Left renal pelvis (tissue), 4 donors: ENCODE measurements around the gene BMP10. TPM values are rescaled to one million over a fixed set of nuclear protein-coding genes. Genes with fewer than 3 reads are reported as not detected.

Source experiments
- DNase-seq, 4 donors: peaks; one replicate each; pipeline ENCODE4 v3.0.0-alpha.2; 2013; ENCODE audit warnings: low read depth in 4 of 4, low spot score in 3 of 4
- polyA plus RNA-seq, 4 donors: library from polyadenylated mRNA; unstranded; fragments of 120-200 nt; gene quantifications; one replicate each; pipeline ENCODE4 v1.2.1, GENCODE V29; 2013; ENCODE audit not compliant: insufficient read length in 4 of 4

Gene BMP10
- polyA plus RNA-seq, 4 donors: not detected

DNA sequence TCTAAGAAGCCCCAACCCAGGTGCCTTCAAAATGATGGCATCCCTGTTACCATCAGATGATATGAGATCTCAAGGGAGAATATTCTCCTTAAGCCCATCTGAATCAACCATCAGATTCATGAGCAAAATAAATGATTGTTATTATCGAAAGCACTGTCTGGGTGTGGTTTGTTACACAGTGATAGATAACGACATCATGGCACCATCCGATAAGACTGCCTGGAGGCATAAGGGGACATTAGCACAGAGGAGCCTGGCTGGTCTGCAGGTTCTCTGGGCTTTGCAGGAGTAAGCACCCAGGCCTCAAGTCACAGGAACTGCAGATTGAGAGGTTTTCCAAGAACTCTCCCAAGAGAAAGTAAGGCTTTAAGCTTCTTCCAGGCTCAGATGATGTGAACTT is 15.6 kb downstream of the BMP10 start:
- DNase-seq: no peak

DNA sequence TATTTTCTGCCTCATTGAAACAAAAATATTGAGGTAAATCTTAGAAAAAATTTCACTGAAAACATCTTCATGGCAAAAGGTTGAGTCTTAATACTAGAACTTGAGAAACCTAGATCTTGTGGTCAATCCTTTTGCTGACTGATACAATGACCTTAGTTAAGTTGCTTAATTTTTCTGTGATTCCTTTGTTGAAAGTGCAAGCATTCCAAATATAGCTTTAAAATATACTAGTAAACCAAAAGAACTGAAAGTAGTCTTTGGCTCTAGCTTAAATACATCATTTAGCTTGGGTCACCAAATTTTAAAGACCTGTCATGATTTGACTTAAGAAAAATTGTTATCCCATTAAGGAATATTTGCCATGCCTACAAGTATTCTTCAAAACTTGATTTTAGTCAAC is 16.7 kb downstream of the BMP10 start:
- DNase-seq: no peak

DNA sequence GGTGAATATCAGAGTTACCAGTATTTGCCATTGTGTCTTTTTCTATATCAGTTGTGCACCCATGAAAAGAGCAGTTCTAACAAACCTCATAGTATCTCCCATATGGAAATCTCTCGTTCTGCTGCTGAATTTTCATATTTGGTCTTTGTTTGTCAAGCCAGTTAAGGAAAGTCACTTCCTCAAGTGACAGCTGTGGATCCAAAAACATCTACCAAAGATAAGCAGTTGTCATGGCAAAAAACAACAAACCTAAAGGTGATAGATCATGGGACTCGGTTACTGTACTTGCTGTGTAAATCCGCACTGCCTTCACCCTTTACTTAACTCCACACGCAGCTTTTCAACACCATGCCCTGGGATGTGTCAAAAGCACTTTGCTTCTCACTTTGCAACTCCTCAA is 17.3 kb downstream of the BMP10 start:
- DNase-seq: no peak

DNA sequence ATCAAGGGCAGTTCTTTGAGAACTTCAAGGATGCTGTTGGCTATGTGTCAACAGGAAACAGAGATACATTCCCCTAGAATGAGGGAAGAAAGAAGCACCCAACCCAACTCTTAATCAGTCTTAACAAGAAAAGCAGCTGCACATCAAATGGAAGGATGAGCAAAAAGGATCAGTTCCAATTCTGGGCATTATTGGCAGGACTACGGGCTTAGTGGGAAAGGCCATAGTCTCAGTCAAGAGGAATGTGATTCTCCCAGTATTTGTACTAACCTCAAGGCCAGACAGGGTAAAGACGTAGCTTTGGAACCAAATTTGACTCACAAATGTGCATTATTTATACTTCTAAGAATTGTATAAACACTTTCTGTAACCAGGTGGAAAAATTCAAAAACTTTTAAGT is 18.2 kb downstream of the BMP10 start:
- no peak for DNase-seq

DNA sequence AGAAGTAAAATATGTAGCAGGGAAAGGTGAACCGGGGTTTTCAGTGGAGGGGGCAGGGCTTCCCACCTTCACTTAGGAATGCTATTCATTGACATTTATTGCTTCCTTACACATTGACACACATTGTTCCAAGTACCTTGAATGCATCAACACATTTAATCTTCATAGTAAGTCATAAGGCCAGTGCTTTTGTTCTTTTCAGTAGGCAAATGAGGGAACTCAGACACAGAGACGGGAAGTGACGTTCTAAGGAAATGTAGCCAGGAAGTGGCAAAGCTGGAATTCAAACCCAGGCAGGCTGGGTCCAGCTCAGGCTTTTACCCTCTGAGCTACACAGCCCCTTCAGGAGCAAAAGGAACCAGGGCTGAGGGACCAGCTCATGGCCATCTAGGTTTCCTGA is 20.7 kb downstream of the BMP10 start:
- no peak for DNase-seq

DNA sequence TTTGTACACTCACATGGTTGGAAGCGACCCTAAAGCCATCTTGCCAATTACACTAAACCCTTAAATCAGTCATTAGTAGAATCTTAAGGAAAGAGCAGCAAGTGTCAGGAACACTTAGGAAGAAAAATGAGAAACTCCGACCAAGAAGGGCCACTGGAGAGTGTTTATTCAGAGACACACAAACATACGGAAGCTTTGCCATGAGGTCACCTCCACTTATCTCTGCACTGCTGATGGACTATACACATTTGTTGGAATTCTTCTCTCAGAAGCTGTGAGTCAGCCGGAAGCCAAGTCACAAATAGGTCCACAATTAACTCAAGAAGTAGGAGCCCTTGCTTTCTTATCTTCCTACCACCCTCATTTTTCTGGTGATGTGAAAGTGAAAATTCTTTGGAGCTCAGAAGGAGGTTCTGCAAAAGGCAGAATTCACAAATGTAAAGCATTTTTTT is 21.6 kb downstream of the BMP10 start:
- no peak for DNase-seq

DNA sequence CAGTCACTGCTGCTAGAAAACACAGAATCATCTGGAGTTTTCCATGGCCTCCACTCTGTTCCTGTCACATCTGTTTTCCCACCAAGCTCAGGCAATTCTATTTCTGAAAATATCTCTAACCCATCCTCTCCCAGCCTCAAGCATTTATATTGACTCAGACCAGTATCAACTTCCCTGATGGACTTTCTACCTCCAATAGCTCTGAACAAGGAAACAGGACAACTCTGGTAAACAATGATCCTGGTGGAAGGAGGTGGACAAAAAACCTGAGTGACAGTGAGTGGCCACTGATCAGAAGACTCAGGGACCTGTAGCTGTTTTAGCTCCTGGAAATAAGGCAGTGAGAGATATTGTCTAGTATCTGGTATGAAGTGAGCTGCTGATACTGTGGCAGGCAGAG is 23.4 kb downstream of the BMP10 start:
- no peak for DNase-seq

DNA sequence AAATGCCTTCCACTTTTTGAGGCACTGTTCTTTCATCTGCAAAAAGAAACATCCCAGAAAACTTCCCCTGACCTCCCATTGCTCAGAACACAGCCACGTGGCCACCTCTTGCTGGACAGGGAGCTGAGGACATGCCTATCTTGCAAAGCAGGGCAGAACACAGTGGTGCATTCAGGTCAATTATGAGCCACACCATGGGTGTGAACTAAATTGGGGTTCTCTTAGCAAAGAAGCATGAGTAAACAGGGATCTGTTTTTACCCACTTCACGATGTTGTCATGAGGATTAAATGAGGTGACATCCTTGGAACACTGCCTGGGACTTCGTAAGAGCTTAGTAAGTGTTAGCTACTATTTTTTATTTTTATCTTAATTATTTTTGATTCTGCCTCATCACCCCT is 25.1 kb downstream of the BMP10 start:
- no peak for DNase-seq

DNA sequence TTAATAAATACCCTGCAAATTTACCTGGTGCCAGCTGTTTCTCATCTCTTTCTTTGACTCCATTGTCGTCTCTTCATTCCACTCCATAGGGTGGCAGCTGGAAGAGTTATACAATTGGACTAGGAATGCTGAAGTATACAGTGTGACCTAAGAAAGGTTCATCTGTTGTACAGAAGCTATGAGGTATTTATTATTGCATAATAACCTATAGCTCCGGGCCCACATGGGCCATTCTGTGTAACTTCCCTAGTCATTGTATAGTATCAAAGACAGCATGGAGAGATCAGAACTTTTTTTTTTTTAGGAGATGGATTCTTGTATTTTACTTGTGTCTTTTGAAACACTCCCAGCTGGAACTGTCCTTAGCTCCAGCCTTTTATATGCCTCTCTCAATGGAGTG is 26.2 kb downstream of the BMP10 start:
- DNase-seq: no peak

DNA sequence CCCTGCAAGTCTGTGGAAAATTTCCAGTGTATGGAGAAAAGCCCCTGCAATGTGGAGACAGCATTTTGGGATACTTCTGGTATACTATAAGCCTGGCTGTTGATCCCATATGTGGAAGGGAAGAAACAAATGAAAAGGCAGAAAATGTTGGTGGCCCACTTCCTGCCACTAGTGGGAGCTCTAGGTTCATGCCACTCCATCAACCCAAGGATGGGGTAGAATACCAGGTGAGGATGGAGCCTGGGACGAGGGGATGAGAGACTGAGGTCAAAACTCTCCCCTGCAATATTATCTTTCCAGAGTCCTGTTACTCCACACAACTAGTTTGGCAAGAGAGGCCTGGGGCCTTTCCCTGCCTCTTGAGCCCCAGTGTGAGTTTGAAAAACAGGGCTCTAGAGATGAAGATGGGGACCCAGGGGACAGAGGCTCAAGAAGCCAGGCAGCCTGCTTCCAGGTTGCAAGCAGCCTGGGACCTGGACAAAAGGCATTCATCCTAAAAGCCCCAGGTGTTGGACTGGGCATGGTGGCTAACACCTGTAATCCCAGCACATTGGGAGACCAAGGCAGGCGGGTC is 31.9 kb downstream of the BMP10 start:
- no peak for DNase-seq

DNA sequence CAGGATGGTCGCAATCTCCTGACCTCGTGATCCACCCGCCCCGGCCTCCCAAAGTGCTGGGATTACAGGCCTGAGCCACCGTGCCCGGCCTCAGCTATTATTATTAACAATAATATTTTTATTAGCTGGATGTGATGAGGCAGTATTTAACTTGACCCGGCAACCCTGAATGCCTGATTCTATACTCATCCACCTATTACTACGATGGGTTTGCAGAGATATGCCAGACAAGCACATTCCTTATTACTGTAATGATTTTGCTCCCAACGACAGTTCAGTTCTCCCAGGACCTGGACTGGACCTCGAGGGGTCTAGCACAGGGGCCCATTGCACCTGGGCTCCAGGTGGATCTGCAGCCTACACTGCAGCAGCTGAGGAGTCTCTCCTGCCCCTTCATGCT is 32.6 kb downstream of the BMP10 start:
- no peak for DNase-seq

DNA sequence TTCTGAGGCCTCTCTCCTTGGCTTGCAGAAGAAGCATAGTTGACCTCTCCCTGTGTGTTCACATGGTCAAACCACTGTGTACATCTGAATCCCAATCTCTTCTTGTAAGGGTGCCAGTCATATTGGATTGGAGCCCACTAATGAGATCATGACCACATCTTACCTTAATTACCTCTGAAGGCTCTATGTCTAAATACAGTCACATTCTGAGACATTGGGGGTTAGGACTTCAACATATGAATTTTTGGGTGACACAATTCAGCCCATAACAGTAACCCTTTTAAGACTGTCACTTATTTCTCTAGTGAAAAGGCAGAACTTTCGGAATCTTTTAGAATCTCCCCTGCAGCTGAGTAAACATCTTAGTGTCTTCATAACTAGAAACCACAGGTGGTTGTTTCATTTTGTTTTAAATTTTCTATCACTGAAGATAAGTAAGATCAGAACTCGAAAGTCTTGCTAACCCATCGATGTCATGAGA is 33.3 kb downstream of the BMP10 start:
- no peak for DNase-seq

DNA sequence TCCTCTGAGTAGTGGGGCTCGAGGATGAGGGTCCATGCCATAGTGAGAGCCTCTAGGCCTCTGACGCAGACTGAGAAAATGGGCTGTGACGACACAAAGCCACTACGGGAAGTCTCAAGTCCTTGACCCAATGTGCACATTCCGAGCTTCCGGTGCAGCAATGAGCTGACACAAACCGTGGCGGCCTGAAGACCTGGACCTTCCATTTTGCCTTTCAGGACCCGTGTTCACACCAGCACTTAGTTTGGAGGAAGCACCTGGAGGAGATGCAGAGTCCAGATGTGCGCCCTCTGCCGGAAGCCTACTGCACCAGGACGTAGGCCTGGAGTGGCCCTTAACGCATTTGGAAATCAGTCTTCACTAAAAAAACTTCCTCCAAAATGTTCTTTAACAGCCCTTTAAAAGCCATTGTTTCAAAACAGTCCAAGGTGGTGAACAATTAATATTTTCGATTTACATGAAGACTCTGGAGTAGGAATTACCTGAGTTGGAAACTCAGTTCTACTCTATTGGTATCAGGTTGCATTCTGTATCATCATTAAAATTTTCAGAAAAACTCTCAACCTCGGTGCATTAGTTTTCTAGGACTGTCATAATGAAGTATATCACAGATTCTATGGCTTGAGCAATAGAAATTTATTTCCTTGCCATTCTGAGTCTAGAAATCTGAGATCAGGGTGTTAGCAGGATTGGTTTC is 33.9 kb downstream of the BMP10 start:
- no peak for DNase-seq

DNA sequence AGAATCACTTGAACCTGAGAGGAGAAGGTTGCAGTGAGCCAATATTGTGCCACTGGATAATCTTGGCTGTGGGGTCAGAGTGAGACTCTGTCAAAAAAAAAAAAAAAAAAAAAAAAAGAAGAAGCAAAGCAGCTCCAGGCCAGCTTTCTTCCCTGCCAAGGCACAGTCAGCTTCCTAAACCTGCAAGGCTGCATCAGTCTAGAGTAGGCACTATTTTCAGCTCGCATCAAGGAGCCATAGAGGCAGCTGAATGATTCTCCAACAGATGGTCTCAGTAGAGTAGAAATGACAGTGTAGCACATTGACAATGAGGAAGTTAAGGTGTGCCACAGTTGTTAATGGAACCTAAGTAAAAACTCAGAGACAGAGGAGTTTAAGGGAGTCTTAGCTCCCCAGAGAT is 35.6 kb downstream of the BMP10 start:
- no peak for DNase-seq

DNA sequence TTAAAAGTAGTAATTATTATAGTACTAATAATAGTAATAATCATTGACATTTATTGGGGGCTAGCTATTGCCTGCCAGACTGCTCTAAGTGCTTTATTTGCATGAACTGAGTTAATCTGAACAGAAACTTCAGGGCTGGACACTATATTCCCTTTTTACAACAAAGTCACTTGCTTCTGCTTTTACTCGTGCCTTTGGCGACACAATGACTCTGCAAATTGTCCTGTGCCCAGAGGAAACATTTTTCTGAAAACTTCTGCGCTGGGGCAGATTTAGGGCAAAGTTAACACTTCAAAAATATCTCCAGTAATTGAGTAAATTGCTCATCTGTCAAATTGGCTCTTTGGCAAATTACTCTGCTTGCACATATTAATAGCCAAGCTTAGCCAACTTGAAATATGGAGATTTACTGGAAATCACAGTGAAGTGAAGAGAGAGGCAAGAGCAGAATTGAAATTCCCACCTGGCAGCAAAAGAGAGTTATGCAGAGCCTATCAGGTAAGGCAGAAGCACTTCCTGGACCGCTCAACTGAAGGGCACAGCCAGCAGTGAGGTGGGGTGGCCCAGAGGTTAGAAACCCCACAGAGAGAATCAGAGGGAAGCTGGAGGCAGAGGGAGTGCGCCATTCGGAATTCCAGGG is 36.3 kb downstream of the BMP10 start:
- no peak for DNase-seq

DNA sequence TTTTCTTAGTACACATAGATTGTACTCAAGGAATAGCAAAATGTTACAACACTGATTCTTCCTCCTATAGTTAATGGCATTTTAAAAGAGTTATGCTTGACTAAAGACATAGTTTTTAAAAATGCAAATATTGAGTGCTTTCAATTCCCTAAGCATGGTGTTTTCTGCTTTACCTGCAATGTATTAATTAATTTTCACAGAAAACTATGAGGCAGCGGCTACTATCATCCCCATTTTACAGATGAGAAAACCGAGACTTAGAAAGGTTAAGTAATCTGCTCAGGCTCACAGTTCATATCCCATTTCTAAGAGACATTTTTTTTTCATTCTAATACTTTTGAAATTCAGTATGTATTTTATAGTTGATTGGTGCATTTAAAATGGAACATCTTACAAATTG is 38.0 kb downstream of the BMP10 start:
- DNase-seq: no peak

DNA sequence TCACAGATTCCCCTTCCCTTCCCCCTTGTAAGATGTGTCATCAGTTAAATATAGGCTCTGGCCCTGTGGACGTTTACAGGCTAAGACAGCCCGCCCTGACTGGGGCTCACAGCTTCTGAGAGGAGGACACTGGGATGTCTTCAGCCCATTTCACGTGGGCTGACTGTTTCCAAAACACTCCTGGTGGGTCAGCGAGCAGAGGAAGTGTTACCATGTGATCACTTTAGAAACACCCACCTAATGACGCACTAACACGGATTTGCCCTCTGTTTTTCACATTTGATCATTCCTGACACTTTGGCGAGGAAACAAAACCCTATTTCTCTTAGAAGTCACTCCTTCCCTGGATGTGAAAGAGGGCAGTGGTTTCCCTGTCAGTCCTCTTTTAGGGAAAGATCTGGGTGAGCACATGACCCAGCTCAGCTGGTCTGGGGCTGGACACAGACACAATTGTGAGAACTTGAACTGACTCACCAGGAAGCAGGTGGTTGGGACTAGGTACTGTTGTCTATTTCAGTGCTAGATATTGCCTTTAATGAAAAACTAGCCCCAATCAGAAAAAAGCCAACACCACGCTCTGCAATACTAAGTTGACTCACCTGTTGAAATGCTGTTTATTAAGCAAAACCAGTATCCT is 38.8 kb downstream of the BMP10 start:
- no peak for DNase-seq

DNA sequence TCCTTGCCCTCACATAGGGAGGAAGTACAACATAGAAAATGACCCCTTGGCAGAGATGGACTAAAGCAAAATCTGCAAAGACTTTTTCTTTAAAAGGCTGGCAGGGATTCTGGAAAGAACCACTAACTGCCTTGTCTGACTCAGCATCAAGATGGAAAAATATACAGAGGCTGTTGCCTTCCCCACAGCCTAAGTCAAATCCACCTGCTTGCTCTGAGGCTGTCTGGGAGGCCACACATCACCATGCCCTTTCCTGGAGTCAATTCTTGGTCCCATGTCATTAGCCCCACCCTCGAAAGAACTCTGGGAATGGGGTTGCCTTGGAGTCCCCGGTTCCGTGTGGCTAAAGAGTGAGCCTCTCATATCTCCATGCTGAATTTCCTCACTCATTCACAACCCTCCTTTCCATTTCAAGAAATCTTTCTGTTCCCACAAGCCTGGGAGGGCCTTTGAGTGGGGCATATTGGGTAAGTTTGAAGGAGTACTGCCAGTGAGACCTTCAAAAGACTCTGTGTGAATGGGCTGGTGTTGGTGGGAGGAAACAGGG is 39.4 kb downstream of the BMP10 start:
- no peak for DNase-seq

DNA sequence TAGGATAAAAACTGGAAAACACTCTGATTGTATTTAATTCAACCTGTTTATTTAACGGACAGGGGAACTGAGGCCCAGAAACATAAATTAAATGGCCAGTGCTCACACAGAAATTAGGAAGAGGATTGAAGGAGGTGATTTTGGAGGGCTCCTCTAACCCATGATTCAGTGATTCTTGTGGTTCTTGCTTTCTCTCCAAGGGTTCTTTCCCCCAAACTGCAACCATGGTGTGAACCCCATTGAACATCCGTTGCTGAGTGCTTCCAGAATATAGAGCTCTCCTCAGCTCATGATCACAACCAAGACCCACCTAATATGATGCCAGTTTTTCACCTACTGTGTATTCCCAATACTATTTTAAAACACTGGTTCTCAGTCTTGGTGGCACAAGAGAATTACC is 41.4 kb downstream of the BMP10 start:
- no peak for DNase-seq

DNA sequence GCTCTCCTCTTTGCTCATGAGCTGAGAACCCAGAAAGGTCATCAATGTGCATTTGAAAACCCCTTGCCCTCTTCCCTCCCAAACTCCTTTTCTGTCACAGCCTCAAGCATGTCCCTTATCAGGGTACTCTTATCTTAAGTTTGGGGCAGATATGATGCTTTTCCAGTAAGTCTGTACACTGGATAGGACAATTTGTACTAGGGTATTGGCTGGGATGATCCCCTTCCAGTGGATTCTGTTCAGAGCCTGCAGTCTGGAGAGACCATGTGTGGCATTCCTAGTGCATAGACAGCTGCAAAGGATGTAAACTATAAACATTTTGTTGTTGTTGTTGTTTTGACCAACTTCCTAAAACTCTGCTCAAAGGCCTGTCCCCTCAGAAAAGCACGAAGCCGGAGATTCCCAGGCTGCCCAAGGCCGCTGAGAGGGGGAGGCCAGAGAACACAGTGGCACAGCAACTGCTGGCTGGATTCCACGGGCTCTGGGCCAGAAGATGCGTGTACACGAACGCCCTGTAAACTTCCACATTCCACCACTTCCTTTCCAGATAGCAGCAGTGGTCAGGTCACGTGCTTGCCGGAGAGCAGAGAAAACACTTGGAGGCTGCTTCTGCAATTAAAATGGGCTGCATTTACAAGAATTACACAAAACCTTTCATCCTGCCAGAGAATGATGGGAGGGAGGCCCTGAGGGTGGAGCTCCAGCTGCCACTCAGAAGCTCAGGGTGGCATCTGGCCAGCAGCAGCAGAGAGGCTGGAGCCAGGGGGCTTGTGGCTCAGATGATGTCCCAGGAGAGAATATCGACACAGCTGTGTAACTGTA is 42.1 kb downstream of the BMP10 start:
- peak; percentile 57 to 70 (median 68) for DNase-seq

DNA sequence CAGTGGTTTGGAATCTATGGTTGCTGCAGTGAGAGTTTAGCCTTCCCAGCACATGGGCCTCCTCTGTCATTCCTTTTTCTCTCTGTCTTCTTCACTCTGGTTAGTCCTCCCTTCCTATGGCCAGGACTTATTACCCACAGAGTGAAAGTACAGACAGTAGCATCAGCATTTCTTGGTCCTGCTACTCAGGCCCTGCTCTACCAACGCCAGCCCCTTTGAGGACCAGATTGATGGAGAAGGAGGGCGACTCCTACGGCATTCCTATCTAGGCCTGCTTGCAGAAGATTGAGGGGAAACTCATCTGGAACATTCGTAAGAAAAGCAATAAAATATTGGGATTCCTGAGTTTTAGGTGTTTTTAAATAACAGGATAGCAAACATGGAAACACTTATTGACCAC is 43.5 kb downstream of the BMP10 start:
- no peak for DNase-seq
